Testis (tissue), 5 donors: ENCODE measurements around the gene TRIP11. TPM values are rescaled to one million over a fixed set of nuclear protein-coding genes. Genes with fewer than 3 reads are reported as not detected.
A peak's percentile ranks its signal among the peaks of the same experiment; 100 is the strongest.
"Not testable (repeated sequence)": the region's sequence is repeated elsewhere in the genome, so short reads cannot be mapped to it uniquely, and the experiment has no call there.

Experiments used
- DNase-seq: peaks from one replicate; pipeline ENCODE4 v3.0.0-alpha.2; 2019
- H3K27ac ChIP-seq, 2 donors: fragments of 200-600 bp; sonication (generic); one replicate each; pipeline ENCODE4 v1.5.1; 2019
- H3K27me3 ChIP-seq: fragments of 200-600 bp; sonication (generic); one replicate; pipeline ENCODE4 v1.5.1; 2019
- H3K36me3 ChIP-seq: fragments of 200-600 bp; sonication (generic); one replicate; pipeline ENCODE4 v1.5.1; 2017; ENCODE audit warnings: low read depth; ENCODE audit errors: missing control alignments
- H3K4me1 ChIP-seq: fragments of 200-600 bp; sonication (generic); one replicate; pipeline ENCODE4 v1.5.1; 2019
- H3K4me3 ChIP-seq, 2 donors: fragments of 200-600 bp; sonication (generic); one replicate each; pipeline ENCODE4 v1.5.1; 2017 to 2019
- H3K9me3 ChIP-seq: fragments of 200-600 bp; sonication (generic); one replicate; pipeline ENCODE4 v1.5.1; 2017
- CTCF ChIP-seq, 3 experiments: fragments of 450-650 bp in 2 of 3; fragments of 200-600 bp in 1 of 3; sonication (generic) in 1 of 3; IDR thresholded peaks; one replicate each; pipeline ENCODE4 v1.5.1; 2016 to 2019; ENCODE audit warnings: antibody characterized with exemption in 3 of 3, mild to moderate bottlenecking in 2 of 3, moderate library complexity in 1 of 3
- POLR2A ChIP-seq: fragments of 450-650 bp; IDR thresholded peaks from one replicate; pipeline ENCODE4 v1.6.1; 2017; ENCODE audit warnings: antibody characterized with exemption, mild to moderate bottlenecking, moderate library complexity
- WGBS, 2 donors: methylation state at CpG; one replicate each; pipeline ENCODE4 v1.1.5; 2018; 5-methylcytosine and 5-hydroxymethylcytosine counted together
- intact Hi-C: fragments of 100-400 bp; cut with DNase I; formaldehyde crosslinking; loops from one replicate; pipeline ENCODE4 v1.15.1; 2023; ENCODE audit warnings: low total_unique reads
- long read RNA-seq, 2 donors: transcript quantifications; one replicate each; lab custom pipeline, GENCODE V29; 2026
- polyA plus RNA-seq: library from polyadenylated mRNA; stranded (reverse); fragments of 350-450 nt; fragmentation: Illumina TruSeq; extraction: RNeasy Lipid Tissue Mini Kit (QIAGEN cat#74804); gene quantifications from one replicate; pipeline ENCODE4 v1.2.3, GENCODE V29; 2014; ENCODE audit warnings: low read depth, low replicate concordance; ENCODE audit not compliant: insufficient read depth
- total RNA-seq, 2 donors: library from RNA; depleted of rRNA; stranded (reverse); fragments of >200 nt; gene quantifications; one replicate each; pipeline ENCODE4 v1.2.3, GENCODE V29; 2016

TRIP11 gene
- total RNA-seq (10 to 100 TPM; 38.5 to 39.4 TPM), polyA plus RNA-seq (3.8 TPM)
- long read RNA-seq, donor 1 = 0 reads
- long read RNA-seq, donor 2 = 0 reads

GRCh38 chr14:92039719-92040430 is at the start of gene TRIP11:
TRIP11 (minus strand) TSS chr14:92040059; CDS start chr14:92039685, 374 bp downstream.
- Histone ChIP-seq H3K9me3 (no peaks in the 10 kb centered on the region), H3K4me3 (peak within 1 kb of the TSS; percentile 81 to 99), H3K27me3 (no peaks in the 10 kb centered on the region), H3K36me3 (no peaks in the 10 kb centered on the region), H3K27ac (peak within 1 kb of the TSS; percentile 98 to 99), H3K4me1 (peaks cover 17% of the 10 kb centered on the region)
- no peak for TF ChIP-seq POLR2A
- no peak for TF ChIP-seq CTCF (IDR thresholded peaks at IDR 0.05)
- intact Hi-C loops = no loop called here
- 0 to 1% methylated on average over 46 to 54 of the region's 57 CpGs for WGBS, 2 donors
- DNase-seq = peak; percentile 97

- no peak overlapping the region for H3K4me3 ChIP-seq
- no peaks in the 10 kb centered on the region for H3K36me3 ChIP-seq
- H3K9me3 ChIP-seq = no peaks in the 10 kb centered on the region
- no peak for TF ChIP-seq POLR2A
- 88 to 93% methylated on average over 5 of the region's 5 CpGs for WGBS, 2 donors
- DNase-seq = no peak
- H3K27ac ChIP-seq = no peak overlapping the region
- intact Hi-C loops = no loop called here
- no peaks in the 10 kb centered on the region for H3K27me3 ChIP-seq
- no peaks in the 10 kb centered on the region for H3K4me1 ChIP-seq
Measured at GRCh38 chr14:92088494-92088893, 48.6 kb upstream of the TRIP11 start.

- no peak for TF ChIP-seq CTCF (IDR thresholded peaks at IDR 0.05)
- no peak for TF ChIP-seq POLR2A
- no peaks in the 10 kb centered on the region for H3K36me3 ChIP-seq
- DNase-seq = no peak
Measured at GRCh38 chr14:92074555-92074954, 34.7 kb upstream of the TRIP11 start.

GRCh38 chr14:92058006-92058917 is 18.4 kb upstream of the TRIP11 start:
- DNase-seq = no peak
- Histone ChIP-seq H3K4me1 (no peaks in the 10 kb centered on the region), H3K9me3 (no peaks in the 10 kb centered on the region), H3K27me3 (no peaks in the 10 kb centered on the region), H3K36me3 (no peaks in the 10 kb centered on the region), H3K27ac (no peak overlapping the region), H3K4me3 (no peak overlapping the region)
- no peak for TF ChIP-seq POLR2A
- no peak for TF ChIP-seq CTCF (IDR thresholded peaks at IDR 0.05)
- 73 to 79% methylated on average over 9 of the region's 9 CpGs for WGBS, 2 donors
- intact Hi-C loops = no loop called here

More at GRCh38 chr14:92074555-92074954, 34.7 kb upstream of the TRIP11 start:
- no peaks in the 10 kb centered on the region for H3K9me3 ChIP-seq
- intact Hi-C loops = no loop called here
- H3K4me3 ChIP-seq = no peak overlapping the region
- H3K27ac ChIP-seq = no peak overlapping the region
- H3K27me3 ChIP-seq = no peaks in the 10 kb centered on the region
- no peaks in the 10 kb centered on the region for H3K4me1 ChIP-seq

- no peak overlapping the region for H3K27ac ChIP-seq
- no peaks in the 10 kb centered on the region for H3K36me3 ChIP-seq
- no peaks in the 10 kb centered on the region for H3K9me3 ChIP-seq
- H3K4me1 ChIP-seq = no peaks in the 10 kb centered on the region
- no peak for TF ChIP-seq POLR2A
- TF ChIP-seq CTCF (IDR thresholded peaks at IDR 0.05) = no peak
- no peak overlapping the region for H3K4me3 ChIP-seq
- DNase-seq = no peak
- intact Hi-C loops = no loop called here
- no peaks in the 10 kb centered on the region for H3K27me3 ChIP-seq
- 77 to 95% methylated on average over 3 of the region's 3 CpGs for WGBS, 2 donors
Measured at GRCh38 chr14:92049781-92050180, 9.9 kb upstream of the TRIP11 start.

- 97% methylated on average over 12 of the region's 12 CpGs for WGBS, 2 donors
- H3K9me3 ChIP-seq, H3K4me3 ChIP-seq, H3K36me3 ChIP-seq, intact Hi-C loops, H3K27me3 ChIP-seq, H3K27ac ChIP-seq, H3K4me1 ChIP-seq, DNase-seq: not testable (repeated sequence)
Measured at GRCh38 chr14:92049221-92049620, 9.4 kb upstream of the TRIP11 start.

GRCh38 chr14:92045904-92046303 is 6.0 kb upstream of the TRIP11 start:
- intact Hi-C loops, H3K4me1 ChIP-seq, H3K36me3 ChIP-seq: not testable (repeated sequence)

More at GRCh38 chr14:92045904-92046303, 6.0 kb upstream of the TRIP11 start:
- not testable (repeated sequence) for H3K27me3 ChIP-seq, H3K4me3 ChIP-seq, H3K9me3 ChIP-seq, DNase-seq, H3K27ac ChIP-seq
- WGBS, 2 donors = 93 to 95% methylated on average over 7 of the region's 7 CpGs
